GM21390 (cell line): ENCODE results near the gene RFX8.
"Not testable (repeated sequence)": the region's sequence is repeated elsewhere in the genome, so short reads cannot be mapped to it uniquely, and the experiment has no call there.

Experiments used
- ATAC-seq: cut with Tn5 transposase; IDR thresholded peaks from one replicate; pipeline ENCODE4 v1.9.1; 2021; ENCODE audit not compliant: unreplicated experiment

The RFX8 gene

DNA sequence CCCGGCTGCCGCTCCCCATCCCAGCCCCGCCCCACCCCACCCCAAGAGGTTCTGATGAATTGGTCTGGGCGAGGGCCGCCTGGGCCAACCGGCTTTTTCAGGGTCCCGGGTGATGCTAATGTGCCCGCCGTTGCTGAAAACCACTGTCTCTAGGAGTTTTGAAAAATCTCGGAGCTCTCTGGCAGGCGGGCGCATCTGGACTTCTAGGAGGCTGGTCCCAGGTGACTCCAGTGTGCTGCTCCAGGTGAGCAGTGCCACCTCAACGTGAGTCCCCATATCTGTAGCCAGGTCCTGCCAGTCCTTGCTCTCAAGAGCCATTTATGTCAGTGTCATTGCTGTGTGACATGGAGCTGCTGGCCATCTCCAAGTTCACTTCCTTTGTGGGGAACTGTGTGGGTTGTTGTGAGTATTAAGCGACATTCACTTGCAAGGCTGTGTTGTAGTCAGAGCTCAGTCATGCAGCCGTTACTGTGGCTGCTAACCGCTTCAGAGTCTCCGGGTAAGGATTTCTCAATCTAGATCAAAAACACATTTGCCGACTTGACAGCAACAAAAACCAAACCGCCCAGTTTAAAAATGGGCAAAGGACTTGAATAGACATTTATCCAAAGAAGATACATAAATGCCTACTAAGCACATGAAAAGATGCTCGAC lies at the start of gene RFX8:
Gene RFX8, minus strand, starts transcription at position 382 of the 654 bp plus-strand sequence. CDS start 8,264 bp downstream, outside the sequence.
- no peak for ATAC-seq

DNA sequence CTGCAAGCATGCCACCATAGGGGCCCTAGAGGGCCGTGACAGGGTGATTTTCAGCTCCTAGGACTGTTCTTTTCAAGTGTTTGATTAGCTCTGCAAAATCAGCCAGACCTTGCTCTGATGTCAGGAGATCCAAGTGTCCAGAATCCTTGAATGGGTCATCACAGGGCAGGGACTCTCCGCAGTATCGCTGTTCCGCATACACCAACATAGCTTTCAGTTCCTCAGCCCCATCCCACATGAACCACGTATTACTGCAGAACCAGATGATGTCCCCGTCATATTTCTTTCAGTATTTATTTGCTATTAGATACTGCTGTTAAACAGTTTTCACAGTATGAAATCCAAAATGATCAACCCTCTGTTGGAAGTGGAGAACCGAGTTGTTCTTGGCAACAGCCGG lies 46.6 kb upstream of the RFX8 start:
- ATAC-seq: no peak

DNA sequence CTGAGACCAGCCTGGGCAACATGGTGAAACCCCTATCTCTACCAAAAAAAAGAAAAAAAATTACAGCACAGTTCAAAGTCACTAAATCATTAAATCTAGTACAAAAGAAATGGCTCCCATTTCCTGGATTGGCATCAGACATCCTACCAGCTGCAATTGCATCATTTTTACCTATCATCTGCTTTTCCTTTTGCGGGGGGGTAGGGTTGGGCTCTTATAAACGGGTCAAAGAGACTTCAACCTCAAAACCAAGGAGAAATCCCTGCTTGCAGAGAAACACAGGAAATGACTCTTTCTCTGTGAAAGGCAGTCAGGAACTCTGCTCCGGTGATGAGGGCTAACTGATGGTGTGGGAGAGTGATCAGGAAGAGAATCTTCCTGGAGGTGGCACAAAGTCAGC lies 45.3 kb upstream of the RFX8 start:
- ATAC-seq: no peak

GRCh38 chr2:101518578-101519492 lies 43.9 kb upstream of the RFX8 start:
- ATAC-seq: no peak

GRCh38 chr2:101517758-101518271 lies 42.9 kb upstream of the RFX8 start:
- ATAC-seq: no peak

DNA sequence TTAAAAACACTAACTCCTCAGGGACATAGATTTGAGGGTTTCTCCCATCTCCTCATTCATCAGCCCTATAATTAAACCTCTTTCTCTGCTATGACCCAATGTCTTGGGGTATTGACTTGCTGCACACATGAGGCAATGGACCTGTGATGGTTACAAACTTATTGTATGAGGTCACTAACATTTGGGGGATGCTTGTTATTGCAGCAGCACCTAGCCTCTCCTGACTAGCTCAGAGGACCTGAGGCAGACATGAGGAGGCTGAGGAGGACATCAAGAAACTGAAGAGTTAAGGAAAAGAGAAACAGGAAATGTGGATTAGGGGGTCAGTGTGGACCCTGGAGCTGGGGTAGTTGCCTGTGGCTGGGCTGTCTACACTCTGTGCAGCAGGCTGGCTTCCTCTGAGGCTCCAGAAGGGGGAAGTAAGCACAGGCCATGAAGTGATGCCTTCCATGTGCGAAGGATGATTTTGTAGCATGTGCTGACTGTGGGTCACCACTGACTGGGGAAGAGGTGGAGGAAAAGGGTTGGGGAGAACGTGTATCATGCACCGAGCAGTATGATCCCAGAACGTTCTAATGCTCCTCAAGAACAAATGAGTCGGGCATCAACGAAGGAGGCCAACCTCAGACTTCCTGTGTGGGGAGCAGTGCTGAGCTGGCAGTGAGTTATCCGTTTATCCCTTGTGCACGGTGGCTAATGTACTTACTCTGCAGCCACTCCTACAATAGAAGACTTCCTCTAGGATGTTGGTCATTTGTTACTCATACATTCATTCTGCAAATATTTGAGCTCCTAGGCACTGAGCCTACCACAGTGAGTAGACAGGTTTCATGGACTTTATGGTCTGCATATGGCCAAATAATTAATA lies 42.1 kb upstream of the RFX8 start:
- no peak for ATAC-seq

DNA sequence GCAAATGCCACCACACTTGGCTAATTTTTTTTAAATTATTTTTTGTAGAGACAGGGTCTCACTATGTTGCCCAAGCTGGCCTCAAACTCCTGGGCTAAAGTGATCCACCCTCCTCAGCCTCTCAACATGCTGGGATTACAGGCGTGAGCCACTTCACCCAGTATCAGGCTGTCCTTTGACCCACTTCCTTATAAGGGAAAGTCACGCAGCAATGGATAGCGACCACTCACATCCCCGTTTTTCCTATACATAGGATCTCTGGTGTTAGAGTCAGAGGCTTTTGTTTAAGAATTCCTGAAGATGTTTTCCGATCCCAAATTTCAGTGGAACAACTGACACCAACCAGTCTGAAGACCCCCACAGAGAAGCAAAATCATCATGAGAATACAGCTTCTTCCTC lies 41.4 kb upstream of the RFX8 start:
- no peak for ATAC-seq

DNA sequence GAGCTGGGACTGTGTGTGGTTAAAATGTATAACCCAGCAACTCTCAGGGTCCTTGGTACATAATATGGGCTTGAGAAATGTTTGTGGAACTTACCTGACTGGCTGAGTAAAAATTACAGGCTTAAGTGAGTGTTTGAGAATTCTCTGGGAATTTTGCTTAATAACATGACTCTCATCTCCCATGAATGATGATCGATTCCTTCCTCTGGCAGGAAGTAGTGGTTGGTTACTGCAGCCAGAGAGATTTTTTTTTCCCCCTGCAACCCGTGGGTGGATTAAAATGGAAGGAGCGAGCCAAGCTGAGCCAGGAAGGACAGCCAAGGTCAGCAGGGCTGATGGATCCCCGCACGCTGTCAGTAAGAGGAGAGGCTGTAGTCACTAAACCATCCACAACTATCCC lies 40.6 kb upstream of the RFX8 start:
- no peak for ATAC-seq

- ATAC-seq: no peak
These were observed 38.1 kb upstream of the RFX8 start for GRCh38 chr2:101512993-101513392.

- no peak for ATAC-seq
These were observed 36.5 kb upstream of the RFX8 start for GRCh38 chr2:101511381-101511780.

DNA sequence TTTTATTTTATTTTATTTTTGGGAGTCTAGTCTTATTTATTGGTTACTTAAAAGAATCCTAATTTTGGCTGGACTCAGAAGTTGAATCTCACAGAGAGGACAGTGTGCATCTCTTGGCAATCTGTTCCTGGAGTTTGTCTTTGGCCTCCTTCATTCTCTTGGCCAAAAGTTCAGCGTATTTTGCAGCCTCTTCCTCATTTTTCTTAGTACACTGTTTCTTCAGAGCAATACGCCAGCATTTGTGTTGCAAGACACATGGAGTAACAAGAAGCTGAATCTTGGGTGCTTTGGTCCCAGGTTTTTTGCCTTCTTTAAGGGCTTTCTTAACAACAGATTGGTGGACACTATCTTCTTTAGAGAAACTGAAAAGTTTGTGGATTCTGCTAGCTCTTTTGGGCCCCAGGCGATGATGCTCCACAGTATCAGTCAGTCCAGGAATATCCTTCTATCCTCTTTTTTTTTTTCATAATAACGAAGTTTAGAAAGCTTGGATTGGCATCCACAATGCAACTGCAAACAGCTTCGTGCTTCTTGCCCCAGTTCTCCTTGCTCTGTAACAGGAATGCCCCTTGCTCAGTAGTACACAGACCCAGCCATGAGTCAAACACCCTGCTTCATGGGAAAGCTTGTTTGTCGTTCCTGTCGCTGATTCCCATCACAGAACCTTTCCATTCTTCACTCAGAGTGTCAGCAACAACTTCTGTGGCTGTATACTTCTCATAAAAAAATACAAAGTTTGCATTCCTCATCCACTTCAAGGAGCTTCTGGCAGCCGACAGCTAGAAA lies 34.8 kb upstream of the RFX8 start:
- no peak for ATAC-seq

DNA sequence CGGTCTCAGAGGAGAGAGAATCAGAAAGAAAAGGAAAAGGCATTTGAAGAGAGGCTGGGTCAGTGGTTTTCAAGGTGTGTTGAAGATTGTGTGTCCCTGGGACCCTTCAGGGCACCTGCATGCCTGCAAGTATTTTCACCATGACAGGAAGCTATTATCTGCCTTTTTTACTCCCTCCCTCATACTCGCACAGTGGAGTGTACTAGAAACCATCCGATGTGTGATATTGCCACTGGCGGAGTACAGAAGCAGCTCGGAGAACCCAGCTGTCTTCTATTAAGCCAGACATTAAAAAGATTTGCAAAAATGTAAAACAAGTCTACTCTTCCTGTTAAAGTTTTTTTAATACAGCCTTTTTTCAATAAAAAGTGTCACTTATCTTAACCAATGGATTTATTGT lies 33.7 kb upstream of the RFX8 start:
- no peak for ATAC-seq

DNA sequence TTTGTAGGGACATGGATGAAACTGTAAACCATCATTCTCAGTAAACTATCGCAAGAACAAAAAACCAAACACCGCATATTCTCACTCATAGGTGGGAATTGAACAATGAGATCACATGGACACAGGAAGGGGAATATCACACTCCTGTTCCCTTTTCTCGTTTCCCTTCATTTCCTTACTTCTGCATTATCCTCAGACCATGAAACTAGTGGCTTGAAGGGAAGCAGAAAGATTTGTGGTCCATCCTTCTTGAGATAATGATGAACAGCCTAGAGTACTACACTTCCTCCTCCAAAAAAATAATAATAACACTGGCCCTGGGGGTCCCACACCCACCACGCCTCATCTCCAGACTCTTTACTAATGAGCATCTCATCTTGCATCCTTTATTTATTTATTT lies 30.4 kb upstream of the RFX8 start:
- not testable (repeated sequence) for ATAC-seq

- ATAC-seq: not testable (repeated sequence)
These were observed 29.8 kb upstream of the RFX8 start for GRCh38 chr2:101504744-101505143.

- ATAC-seq: no peak
These were observed 27.2 kb upstream of the RFX8 start for GRCh38 chr2:101502095-101502494.

DNA sequence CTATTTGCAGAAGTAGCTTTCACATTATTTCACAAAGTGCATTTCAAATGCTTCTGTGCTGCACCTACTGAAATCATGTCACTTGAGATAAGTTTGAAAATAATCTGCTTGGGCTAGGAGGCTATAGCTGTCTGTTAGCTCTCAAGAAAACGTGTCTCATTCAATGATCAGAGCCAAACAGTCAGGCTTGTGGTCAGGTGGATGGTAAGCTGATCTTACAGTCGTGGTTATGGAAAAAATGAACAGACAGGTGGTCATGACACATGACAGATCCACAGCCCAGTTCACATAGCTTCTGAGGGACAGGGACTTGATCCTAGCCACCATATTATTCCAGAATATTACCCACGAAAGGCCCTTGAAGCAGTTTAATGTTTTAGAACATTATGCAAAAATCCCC lies 26.5 kb upstream of the RFX8 start:
- no peak for ATAC-seq

- no peak for ATAC-seq
These were observed 25.9 kb upstream of the RFX8 start for GRCh38 chr2:101500860-101501259.

- ATAC-seq: no peak
These were observed 25.3 kb upstream of the RFX8 start for GRCh38 chr2:101500180-101500579.

- ATAC-seq: no peak
These were observed 21.4 kb upstream of the RFX8 start for GRCh38 chr2:101496279-101496678.

DNA sequence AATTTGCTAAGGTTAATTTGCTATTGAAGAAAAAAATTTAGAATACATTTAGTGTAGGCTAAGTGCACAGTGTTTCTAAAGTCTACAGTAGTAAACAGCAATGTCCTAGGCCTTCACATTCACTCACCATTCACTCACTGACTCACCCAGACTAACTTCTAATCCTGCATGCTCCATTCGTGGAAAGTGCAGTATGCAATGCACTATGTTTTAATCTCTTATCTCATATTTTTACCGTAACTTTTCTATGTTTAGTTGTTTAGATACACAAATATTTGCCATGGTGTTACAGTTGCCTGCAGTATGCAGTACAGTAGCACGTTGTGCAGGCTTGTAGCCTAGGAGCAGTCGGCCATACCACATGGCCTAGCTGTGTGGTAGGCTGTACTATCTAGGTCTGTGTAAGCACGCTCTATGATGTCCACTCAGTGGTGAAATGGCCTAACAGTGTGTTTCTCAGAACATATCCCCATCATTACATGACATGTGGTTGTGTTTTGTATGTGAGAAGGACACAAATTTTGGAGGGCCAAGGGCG lies 18.1 kb upstream of the RFX8 start:
- ATAC-seq: no peak
